Measurements from ENCODE around the gene SERPINB2.

GRCh38 chr18:63868546-63868945 lies 19.0 kb upstream of the SERPINB2 start:
- no peak for TF ChIP-seq CTCF (IDR thresholded peaks at IDR 0.05; ENCODE audit: low read depth, low read length)
- no peak for TF ChIP-seq EZH2phosphoT487 (IDR thresholded peaks at IDR 0.05; ENCODE audit: low read depth)
